ENCODE measurements around the gene CTCFL.

- no peak for TF ChIP-seq CTCF (IDR thresholded peaks at IDR 0.05)
- no peak for TF ChIP-seq EZH2 (IDR thresholded peaks at IDR 0.05)
- no peak for TF ChIP-seq EZH2phosphoT487 (IDR thresholded peaks at IDR 0.05)
Observed at GRCh38 chr20:57532104-57532503, 7.2 kb upstream of the CTCFL start.

Data from neural progenitor cell (in vitro differentiated cells).